Activated CD4-positive, alpha-beta T cell treated with anti-CD3 and anti-CD28 coated beads, Interleukin-2, amount 50 U/mL, for 1 hour (primary cell): ENCODE measurements around the gene DUOXA2.
"Not testable (repeated sequence)": the region's sequence is repeated elsewhere in the genome, so short reads cannot be mapped to it uniquely, and the experiment has no call there.

Experiments
- DNase-seq: peaks from one replicate; pipeline ENCODE4 v3.0.0-alpha.2; 2020

Gene DUOXA2

GRCh38 chr15:45097466-45097865 is 16.7 kb upstream of the DUOXA2 start:
- DNase-seq = no peak

- no peak for DNase-seq
Measured at GRCh38 chr15:45099549-45100165, 14.5 kb upstream of the DUOXA2 start.

- no peak for DNase-seq
Measured at GRCh38 chr15:45100884-45101625, 13.1 kb upstream of the DUOXA2 start.

- DNase-seq = no peak
Measured at GRCh38 chr15:45101749-45102148, 12.4 kb upstream of the DUOXA2 start.

- no peak for DNase-seq
Measured at GRCh38 chr15:45102226-45102625, 11.9 kb upstream of the DUOXA2 start.

GRCh38 chr15:45104170-45104569 is 10.0 kb upstream of the DUOXA2 start:
- not testable (repeated sequence) for DNase-seq

- no peak for DNase-seq
Measured at GRCh38 chr15:45105586-45105985, 8.5 kb upstream of the DUOXA2 start.

- no peak for DNase-seq
Measured at GRCh38 chr15:45106002-45106790, 7.9 kb upstream of the DUOXA2 start.

GRCh38 chr15:45107941-45108630 is 6.0 kb upstream of the DUOXA2 start:
- no peak for DNase-seq

- no peak for DNase-seq
Measured at GRCh38 chr15:45110256-45110820, 3.8 kb upstream of the DUOXA2 start.

GRCh38 chr15:45111390-45112142 is 2.6 kb upstream of the DUOXA2 start:
- no peak for DNase-seq

GRCh38 chr15:45112143-45112590 is 2.0 kb upstream of the DUOXA2 start:
- no peak for DNase-seq

GRCh38 chr15:45112591-45113379 is 1.3 kb upstream of the DUOXA2 start:
- no peak for DNase-seq

- DNase-seq = no peak
Measured at GRCh38 chr15:45113380-45113990, 641 bp upstream of the DUOXA2 start.

GRCh38 chr15:45114751-45115085 is 592 bp downstream of the DUOXA2 start:
- DNase-seq = no peak

- DNase-seq = no peak
Measured at GRCh38 chr15:45115312-45115820, 1.2 kb downstream of the DUOXA2 start.

- DNase-seq = no peak
Measured at GRCh38 chr15:45116006-45116481, 1.9 kb downstream of the DUOXA2 start.

- no peak for DNase-seq
Measured at GRCh38 chr15:45116482-45117307, 2.6 kb downstream of the DUOXA2 start.

GRCh38 chr15:45117308-45118130 is 3.4 kb downstream of the DUOXA2 start:
- DNase-seq = no peak
